HEK293T (cell line): ENCODE measurements around the gene ANGPTL2.

Experiments
- CTCF ChIA-PET: fragments of 350-600 bp; formaldehyde crosslinking; extraction: SDS; loops from one replicate; lab custom pipeline; 2021; ENCODE audit warnings: antibody characterized with exemption, inconsistent platforms; lab: Yijun Ruan, JAX
- POLR2A ChIA-PET: fragments of 350-600 bp; formaldehyde crosslinking; extraction: SDS; loops from one replicate; lab custom pipeline; 2020; ENCODE audit warnings: antibody characterized with exemption, inconsistent platforms; lab: Yijun Ruan, JAX
- DNase-seq: peaks from one replicate; pipeline ENCODE4 v3.0.0; 2012; ENCODE audit warnings: mixed read lengths; ENCODE audit errors: extremely low spot score
- ARNT ChIP-seq: fragments of 450-650 bp; IDR thresholded peaks from 2 replicates; pipeline ENCODE4 v1.6.1; 2017; ENCODE audit warnings: mild to moderate bottlenecking
- BHLHE40 ChIP-seq: fragments of 450-650 bp; IDR thresholded peaks from 2 replicates; pipeline ENCODE4 v1.6.1; 2016; ENCODE audit warnings: mild to moderate bottlenecking, moderate library complexity, borderline replicate concordance
- CTBP1 ChIP-seq: fragments of 450-650 bp; IDR thresholded peaks from 2 replicates; pipeline ENCODE4 v1.6.1; 2016; ENCODE audit warnings: borderline replicate concordance
- ELF4 ChIP-seq: fragments of 450-650 bp; IDR thresholded peaks from 2 replicates; pipeline ENCODE4 v1.6.1; 2017; ENCODE audit warnings: antibody characterized with exemption
- FOXA1 ChIP-seq: fragments of 450-650 bp; IDR thresholded peaks from 2 replicates; pipeline ENCODE4 v1.6.1; 2016; ENCODE audit warnings: mild to moderate bottlenecking
- FOXK2 ChIP-seq: fragments of 450-650 bp; IDR thresholded peaks from 2 replicates; pipeline ENCODE4 v1.6.1; 2016; ENCODE audit warnings: mild to moderate bottlenecking
- FOXM1 ChIP-seq: fragments of 450-650 bp; IDR thresholded peaks from 2 replicates; pipeline ENCODE4 v1.6.1; 2017; ENCODE audit warnings: mild to moderate bottlenecking, borderline replicate concordance
- HDGF ChIP-seq: fragments of 450-650 bp; IDR thresholded peaks from 2 replicates; pipeline ENCODE4 v1.6.1; 2017; ENCODE audit warnings: antibody characterized with exemption, borderline replicate concordance
- L3MBTL2 ChIP-seq: fragments of 450-650 bp; conservative IDR thresholded peaks from 2 replicates; pipeline ENCODE4 v1.6.1; 2016; ENCODE audit warnings: mild to moderate bottlenecking
- LEF1 ChIP-seq: fragments of 450-650 bp; IDR thresholded peaks from 2 replicates; pipeline ENCODE4 v1.6.1; 2017; ENCODE audit warnings: mild to moderate bottlenecking, borderline replicate concordance
- NFRKB ChIP-seq: fragments of 450-650 bp; IDR thresholded peaks from 2 replicates; pipeline ENCODE4 v1.6.1; 2016; ENCODE audit warnings: mild to moderate bottlenecking, moderate library complexity
- PKNOX1 ChIP-seq: fragments of 450-650 bp; IDR thresholded peaks from 2 replicates; pipeline ENCODE4 v1.6.1; 2016
- SP1 ChIP-seq: fragments of 450-650 bp; IDR thresholded peaks from 2 replicates; pipeline ENCODE4 v1.6.1; 2017
- SUZ12 ChIP-seq: fragments of 450-650 bp; IDR thresholded peaks from 2 replicates; pipeline ENCODE4 v1.6.1; 2016; ENCODE audit warnings: mild to moderate bottlenecking
- TARDBP ChIP-seq: fragments of 450-650 bp; IDR thresholded peaks from 2 replicates; pipeline ENCODE4 v1.6.1; 2016
- ZNF384 ChIP-seq: fragments of 450-650 bp; IDR thresholded peaks from 2 replicates; pipeline ENCODE4 v1.6.1; 2016

Gene ANGPTL2

GRCh38 chr9:127154003-127154389, 31.6 kb upstream of the ANGPTL2 start:
- POLR2A ChIA-PET = no interaction called here

GRCh38 chr9:127153501-127153900, 31.1 kb upstream of the ANGPTL2 start:
- DNase-seq = no peak
- TF ChIP-seq ARNT (no peak), FOXA1 (no peak), BHLHE40 (no peak)
- POLR2A ChIA-PET = no interaction called here
- CTCF ChIA-PET = no interaction called here

More at GRCh38 chr9:127154003-127154389, 31.6 kb upstream of the ANGPTL2 start:
- DNase-seq = no peak
- no peak for TF ChIP-seq CTBP1
- TF ChIP-seq SP1 = no peak
- TF ChIP-seq NFRKB = no peak
- TF ChIP-seq SUZ12 = no peak
- TF ChIP-seq TARDBP = no peak
- TF ChIP-seq ELF4 = no peak
- TF ChIP-seq FOXA1 = no peak
- TF ChIP-seq BHLHE40 = no peak
- TF ChIP-seq L3MBTL2 = no peak
- TF ChIP-seq LEF1 = no peak
- TF ChIP-seq ZNF384 = no peak
- no peak for TF ChIP-seq PKNOX1
- CTCF ChIA-PET = no interaction called here

GRCh38 chr9:127149463-127150390, 27.3 kb upstream of the ANGPTL2 start:
- ChIA-PET POLR2A (no interaction called here), CTCF (no interaction called here)
- no peak for TF ChIP-seq SUZ12
- TF ChIP-seq TARDBP = no peak
- no peak for TF ChIP-seq FOXA1
- TF ChIP-seq SP1 = no peak
- no peak for TF ChIP-seq ARNT
- TF ChIP-seq PKNOX1 = no peak
- no peak for TF ChIP-seq FOXM1
- no peak for TF ChIP-seq ZNF384
- TF ChIP-seq LEF1 = no peak
- TF ChIP-seq HDGF = no peak
- no peak for TF ChIP-seq NFRKB
- TF ChIP-seq ELF4 = no peak
- no peak for TF ChIP-seq BHLHE40
- TF ChIP-seq FOXK2 = no peak
- TF ChIP-seq L3MBTL2 = no peak
- TF ChIP-seq CTBP1 = no peak
- DNase-seq = no peak

GRCh38 chr9:127149010-127149409, 26.6 kb upstream of the ANGPTL2 start:
- CTCF ChIA-PET = no interaction called here
- no peak for DNase-seq
- TF ChIP-seq SP1 (no peak), L3MBTL2 (no peak), FOXK2 (no peak), ARNT (no peak), SUZ12 (no peak), NFRKB (no peak), FOXM1 (no peak), FOXA1 (no peak), CTBP1 (no peak), HDGF (no peak), ZNF384 (no peak), TARDBP (no peak), BHLHE40 (no peak), PKNOX1 (no peak), ELF4 (no peak), LEF1 (no peak)
- POLR2A ChIA-PET = no interaction called here

GRCh38 chr9:127148014-127148413, 25.6 kb upstream of the ANGPTL2 start:
- DNase-seq = no peak
- ChIA-PET POLR2A (no interaction called here), CTCF (no interaction called here)
- TF ChIP-seq NFRKB (no peak), HDGF (no peak), FOXK2 (no peak), SUZ12 (no peak), ZNF384 (no peak), CTBP1 (no peak), SP1 (no peak), ARNT (no peak), ELF4 (no peak), PKNOX1 (no peak), TARDBP (no peak), BHLHE40 (no peak), FOXA1 (no peak), LEF1 (no peak), FOXM1 (no peak), L3MBTL2 (no peak)
